Keratinocyte (primary cell): ENCODE data around the gene CAMKMT. TPM values are rescaled to one million over a fixed set of nuclear protein-coding genes. Genes with fewer than 3 reads are reported as not detected.

Source experiments
- DNase-seq: peaks from one replicate; pipeline ENCODE4 v3.0.0-alpha.2; 2011; ENCODE audit warnings: low read depth, missing footprints, low spot score
- FAIRE-seq: peaks from 2 replicates; lab custom pipeline; 2011; peaks lifted over from hg19 to GRCh38; lab: Jason Lieb, UNC
- H2AFZ ChIP-seq: 2 replicates; pipeline ENCODE4 v1.6.0; 2012; ENCODE audit warnings: low read length, control low read depth, inconsistent platforms; ENCODE audit not compliant: control insufficient read depth
- H3K27ac ChIP-seq: 2 replicates; pipeline ENCODE4 v1.5.1; 2011; ENCODE audit warnings: low read length; ENCODE audit not compliant: control insufficient read depth, insufficient read depth
- H3K27me3 ChIP-seq: 3 replicates; pipeline ENCODE4 v1.6.0; 2011; ENCODE audit warnings: low read length; ENCODE audit not compliant: control insufficient read depth, insufficient read depth; ENCODE audit errors: extremely low read depth
- H3K36me3 ChIP-seq, 2 experiments: 2 replicates in 1 of 2; 3 replicates in 1 of 2; pipeline ENCODE4 v1.5.1; 2011; ENCODE audit warnings: low read length in 2 of 2, mild to moderate bottlenecking in 1 of 2; ENCODE audit not compliant: control insufficient read depth in 2 of 2, insufficient read depth in 2 of 2; ENCODE audit errors: extremely low read depth in 1 of 2
- H3K4me1 ChIP-seq: 3 replicates; pipeline ENCODE4 v1.5.1; 2011; ENCODE audit warnings: low read length; ENCODE audit not compliant: control insufficient read depth, insufficient read depth; ENCODE audit errors: extremely low read depth
- H3K4me2 ChIP-seq: 3 replicates; pipeline ENCODE4 v1.6.0; 2011; ENCODE audit warnings: low read depth, low read length; ENCODE audit not compliant: control insufficient read depth, insufficient read depth; ENCODE audit errors: extremely low read depth
- H3K4me3 ChIP-seq, 3 experiments: fragments of 200-600 bp in 1 of 3; sonication (generic) in 1 of 3; 2 replicates in 2 of 3; 3 replicates in 1 of 3; pipeline ENCODE4 v1.5.1; 2011 to 2016; ENCODE audit warnings: low read length in 3 of 3, mild to moderate bottlenecking in 3 of 3, control low read depth in 2 of 3, inconsistent platforms in 1 of 3, low read depth in 1 of 3, mixed read lengths in 1 of 3, mixed run types in 1 of 3, moderate library complexity in 1 of 3; ENCODE audit not compliant: control insufficient read depth in 2 of 3, insufficient read depth in 2 of 3; ENCODE audit errors: extremely low read depth in 1 of 3
- H3K79me2 ChIP-seq: 2 replicates; pipeline ENCODE4 v1.6.0; 2012; ENCODE audit warnings: low read length; ENCODE audit not compliant: control insufficient read depth, insufficient read depth
- H3K9ac ChIP-seq: 3 replicates; pipeline ENCODE4 v1.6.0; 2011; ENCODE audit warnings: low read length; ENCODE audit not compliant: control insufficient read depth, insufficient read depth; ENCODE audit errors: extremely low read depth
- H3K9me1 ChIP-seq: 3 replicates; pipeline ENCODE4 v1.6.0; 2011; ENCODE audit warnings: low read length; ENCODE audit not compliant: control insufficient read depth, insufficient read depth; ENCODE audit errors: extremely low read depth
- H3K9me3 ChIP-seq: 2 replicates; pipeline ENCODE4 v1.5.1; 2012; ENCODE audit warnings: low read depth, low read length; ENCODE audit not compliant: control insufficient read depth
- H4K20me1 ChIP-seq: 3 replicates; pipeline ENCODE4 v1.6.0; 2011; ENCODE audit warnings: low read length; ENCODE audit not compliant: control insufficient read depth, insufficient read depth; ENCODE audit errors: extremely low read depth
- EZH2 ChIP-seq: IDR thresholded peaks from one replicate; pipeline ENCODE4 v1.6.1; 2012; ENCODE audit warnings: inconsistent platforms, mild to moderate bottlenecking, low read length, moderate library complexity
- dilution Hi-C: fragments of 300-500 bp; cut with MboI; formaldehyde crosslinking; loops from one replicate; pipeline ENCODE4 v1.7.0; 2020; ENCODE audit warnings: low sequenced_read_pairs; ENCODE audit not compliant: extremely low pct_ligation_motif_present
- polyA plus RNA-seq, 5 experiments: library from polyadenylated mRNA; depleted of rRNA in 3 of 5; stranded (reverse) in 3 of 5; stranded (forward) in 1 of 5; unstranded in 1 of 5; fragments of >200 nt; gene quantifications; 1 replicate in 1 of 5; 2 replicates in 3 of 5; 3 replicates in 1 of 5; pipeline versions ENCODE4 v1.2.1 to v1.2.3, GENCODE V29; 2011 to 2012; ENCODE audit warnings: missing spikeins in 2 of 5, low read depth in 1 of 5, low replicate concordance in 1 of 5
- TF ChIP-seq, protein P1 (sequence below), 3 experiments: IDR thresholded peaks in 1 of 3; conservative IDR thresholded peaks in 1 of 3; optimal IDR thresholded peaks in 1 of 3; 2 replicates in 2 of 3; 3 replicates in 1 of 3; pipeline versions ENCODE3 to v1.5.1; 2011; ENCODE audit warnings: low read length in 3 of 3, mild to moderate bottlenecking in 3 of 3, moderate library complexity in 2 of 3, control low read depth in 1 of 3, inconsistent platforms in 1 of 3; ENCODE audit not compliant: insufficient read depth in 2 of 3; ENCODE audit errors: extremely low read depth in 1 of 3

The CAMKMT gene
- polyA plus RNA-seq, 1 donor (not counting 4 experiments of a cell fraction or from before 2014, with no cell fraction given): 9.9 TPM

DNA sequence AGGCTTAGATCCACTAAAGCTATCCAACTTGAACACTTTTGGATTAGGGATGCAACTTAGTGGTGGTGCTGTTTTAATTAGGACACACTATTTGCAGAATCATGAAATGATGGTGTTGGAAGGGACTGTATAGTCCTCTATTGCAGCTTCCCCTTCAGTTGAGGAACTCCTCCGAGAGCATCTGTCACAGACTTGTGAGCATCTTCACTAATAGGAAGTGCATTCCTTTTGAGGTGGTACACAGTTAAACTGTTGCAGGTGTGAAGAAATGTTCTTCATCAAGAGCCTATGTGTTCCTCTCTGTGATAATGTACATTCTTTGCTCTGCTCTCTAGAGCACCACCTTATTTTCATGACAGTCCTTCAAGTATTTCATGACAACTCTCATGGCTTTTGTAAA, 197.4 kb downstream of the CAMKMT start:
- Histone ChIP-seq H3K36me3 (no peaks in the 10 kb centered on the region), H3K27ac (no peak overlapping the region), H3K9me1 (no peaks in the 10 kb centered on the region), H3K9me3 (no peaks in the 10 kb centered on the region), H2AFZ (no peak overlapping the region), H3K27me3 (no peaks in the 10 kb centered on the region), H4K20me1 (no peaks in the 10 kb centered on the region), H3K9ac (no peak overlapping the region), H3K79me2 (no peaks in the 10 kb centered on the region), H3K4me3 (no peak overlapping the region), H3K4me1 (peaks cover 7% of the 10 kb centered on the region), H3K4me2 (no peak overlapping the region)
- DNase-seq: no peak
- TF ChIP-seq, protein P1, sequence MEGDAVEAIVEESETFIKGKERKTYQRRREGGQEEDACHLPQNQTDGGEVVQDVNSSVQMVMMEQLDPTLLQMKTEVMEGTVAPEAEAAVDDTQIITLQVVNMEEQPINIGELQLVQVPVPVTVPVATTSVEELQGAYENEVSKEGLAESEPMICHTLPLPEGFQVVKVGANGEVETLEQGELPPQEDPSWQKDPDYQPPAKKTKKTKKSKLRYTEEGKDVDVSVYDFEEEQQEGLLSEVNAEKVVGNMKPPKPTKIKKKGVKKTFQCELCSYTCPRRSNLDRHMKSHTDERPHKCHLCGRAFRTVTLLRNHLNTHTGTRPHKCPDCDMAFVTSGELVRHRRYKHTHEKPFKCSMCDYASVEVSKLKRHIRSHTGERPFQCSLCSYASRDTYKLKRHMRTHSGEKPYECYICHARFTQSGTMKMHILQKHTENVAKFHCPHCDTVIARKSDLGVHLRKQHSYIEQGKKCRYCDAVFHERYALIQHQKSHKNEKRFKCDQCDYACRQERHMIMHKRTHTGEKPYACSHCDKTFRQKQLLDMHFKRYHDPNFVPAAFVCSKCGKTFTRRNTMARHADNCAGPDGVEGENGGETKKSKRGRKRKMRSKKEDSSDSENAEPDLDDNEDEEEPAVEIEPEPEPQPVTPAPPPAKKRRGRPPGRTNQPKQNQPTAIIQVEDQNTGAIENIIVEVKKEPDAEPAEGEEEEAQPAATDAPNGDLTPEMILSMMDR (optimal IDR thresholded peaks at IDR 0.05 in 1 of 3, IDR thresholded peaks at IDR 0.05 in 1 of 3, conservative IDR thresholded peaks at IDR 0.05 in 1 of 3; ENCODE audit: extremely low read depth in 1 of 3, insufficient read depth in 2 of 3, low read length in 3 of 3): no peak
- no peak for TF ChIP-seq EZH2
- no peak for FAIRE-seq
- dilution Hi-C loops: no loop called here

DNA sequence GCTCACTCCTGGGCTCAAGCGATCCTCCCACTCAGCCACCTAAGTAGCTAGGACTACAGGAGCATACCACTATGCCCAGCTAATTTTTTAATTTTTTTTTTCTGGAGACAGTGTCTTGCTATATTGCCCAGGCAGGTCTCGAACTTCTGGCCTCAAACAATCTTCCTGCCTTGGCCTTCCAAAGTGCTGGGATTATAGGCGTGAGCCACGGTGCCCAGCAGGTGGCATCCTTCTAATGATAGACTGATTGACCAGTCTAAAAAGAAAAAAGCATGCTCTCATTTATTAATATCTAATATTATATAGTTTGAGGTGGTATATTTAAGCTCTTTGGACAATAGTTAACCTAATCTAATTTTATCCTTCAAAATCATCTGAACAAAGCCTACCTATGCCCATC, 198.6 kb downstream of the CAMKMT start:
- FAIRE-seq (no peak), DNase-seq (no peak)
- no peaks in the 10 kb centered on the region for H3K27me3 ChIP-seq
- no peak overlapping the region for H3K9ac ChIP-seq
- no peaks in the 10 kb centered on the region for H3K79me2 ChIP-seq
- H2AFZ ChIP-seq: no peak overlapping the region
- no peak overlapping the region for H3K4me2 ChIP-seq
- H3K27ac ChIP-seq: no peak overlapping the region
- no peaks in the 10 kb centered on the region for H3K36me3 ChIP-seq
- TF ChIP-seq EZH2: no peak
- TF ChIP-seq, protein P1 (optimal IDR thresholded peaks at IDR 0.05 in 1 of 3, IDR thresholded peaks at IDR 0.05 in 1 of 3, conservative IDR thresholded peaks at IDR 0.05 in 1 of 3; ENCODE audit: extremely low read depth in 1 of 3, insufficient read depth in 2 of 3, low read length in 3 of 3): peak; percentile 37 to 45 (median 44)
- H4K20me1 ChIP-seq: no peaks in the 10 kb centered on the region
- no peaks in the 10 kb centered on the region for H3K9me3 ChIP-seq
- H3K4me1 ChIP-seq: peaks cover 7% of the 10 kb centered on the region
- H3K9me1 ChIP-seq: no peaks in the 10 kb centered on the region
- dilution Hi-C loops: no loop called here
- no peak overlapping the region for H3K4me3 ChIP-seq
